T-helper 2 cell (primary cell): ENCODE results near the gene SLC4A1AP.
A peak's percentile ranks its signal among the peaks of the same experiment; 100 is the strongest.

ENCODE experiments used
- DNase-seq, 5 experiments: peaks; one replicate each; pipeline versions ENCODE4 v3.0.0 to v3.0.0-alpha.2; 2012 to 2022

Gene SLC4A1AP

DNA sequence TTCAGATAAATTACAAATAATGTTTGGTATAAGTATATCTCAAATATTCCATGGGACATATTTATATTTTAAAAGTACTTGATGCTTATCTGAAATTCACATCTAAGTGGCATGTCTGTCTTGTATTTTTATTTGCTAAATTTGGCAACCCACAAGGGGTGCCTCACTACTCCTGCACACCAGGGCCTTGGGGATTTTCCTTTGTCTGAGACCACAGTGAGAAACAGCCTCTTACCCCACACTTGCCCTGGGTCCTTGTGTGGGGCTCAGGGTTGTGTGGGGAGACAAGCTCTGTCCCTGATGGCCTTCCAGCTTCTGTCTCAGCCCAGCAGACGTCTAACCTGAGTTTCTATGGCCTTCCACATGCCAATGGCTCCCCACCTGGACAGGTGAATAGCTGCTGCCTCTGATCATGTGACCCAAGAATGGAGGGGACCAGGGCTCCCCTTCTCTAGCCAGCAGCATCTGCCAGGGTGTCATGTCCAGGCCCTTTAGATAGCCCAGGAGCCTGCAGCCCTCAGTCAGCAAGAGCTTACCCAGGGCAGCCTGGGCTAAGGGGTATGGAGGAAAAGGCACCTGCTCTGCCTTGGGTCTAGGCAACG, 58.3 kb downstream of the SLC4A1AP start:
- DNase-seq, result no peak

DNA sequence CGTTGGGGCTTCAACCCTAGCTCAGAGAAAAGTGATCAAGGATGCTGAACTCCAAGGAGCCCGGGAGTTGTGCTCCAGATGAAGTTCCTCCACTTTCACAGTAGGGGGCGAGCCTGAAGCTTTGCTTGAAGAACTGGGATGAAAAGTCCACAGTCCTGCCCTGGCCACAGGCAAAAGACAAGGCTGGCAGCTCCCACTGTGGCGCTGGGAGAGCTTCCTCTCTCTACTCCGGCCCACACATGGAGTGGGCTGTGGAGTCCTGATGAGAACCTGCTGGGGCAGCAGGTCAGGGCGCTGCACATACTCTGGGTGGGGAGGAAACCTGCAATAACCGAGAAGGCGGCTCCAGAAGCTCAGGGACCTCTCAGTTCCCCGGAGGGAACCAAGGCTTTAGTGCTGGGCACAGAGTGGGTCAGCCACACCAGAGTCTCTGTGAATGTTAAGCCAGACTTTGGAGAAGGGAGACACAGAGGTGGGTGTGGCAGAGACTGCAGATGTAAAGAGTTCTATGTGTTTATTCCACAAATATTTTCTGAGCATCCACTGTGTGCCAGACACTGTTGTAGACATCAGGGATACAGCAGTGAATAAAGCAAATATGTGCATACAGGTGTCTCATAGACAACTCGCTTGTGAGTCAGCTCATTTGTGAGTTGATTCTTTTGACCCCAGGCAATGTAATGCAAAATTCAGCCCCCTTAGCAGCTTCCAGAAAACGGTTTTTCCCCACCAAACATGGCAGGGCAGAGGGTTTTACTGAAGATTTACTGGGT, 59.9 kb downstream of the SLC4A1AP start:
- DNase-seq, result peak in 1 of 5 experiments; percentile 34

DNA sequence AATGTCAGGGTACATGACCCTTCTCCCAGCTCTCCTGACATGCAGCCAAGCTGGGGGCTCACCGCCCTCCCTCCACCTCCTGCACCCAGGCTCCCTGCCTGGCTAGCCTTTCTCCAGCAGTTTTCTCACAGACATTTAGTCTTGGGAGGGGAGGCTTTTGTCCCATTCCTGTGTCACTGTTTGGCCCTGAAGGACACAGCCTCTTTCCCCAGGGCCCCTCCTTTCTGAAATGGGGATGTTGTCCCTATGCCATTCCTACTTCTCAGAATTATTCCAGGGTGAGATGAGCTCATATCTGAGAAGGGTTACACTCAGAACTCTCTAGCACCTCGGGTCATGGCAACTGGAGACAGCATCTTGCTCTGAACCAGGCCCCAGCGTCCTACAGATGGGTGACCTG, 60.5 kb downstream of the SLC4A1AP start:
- DNase-seq, result no peak

DNA sequence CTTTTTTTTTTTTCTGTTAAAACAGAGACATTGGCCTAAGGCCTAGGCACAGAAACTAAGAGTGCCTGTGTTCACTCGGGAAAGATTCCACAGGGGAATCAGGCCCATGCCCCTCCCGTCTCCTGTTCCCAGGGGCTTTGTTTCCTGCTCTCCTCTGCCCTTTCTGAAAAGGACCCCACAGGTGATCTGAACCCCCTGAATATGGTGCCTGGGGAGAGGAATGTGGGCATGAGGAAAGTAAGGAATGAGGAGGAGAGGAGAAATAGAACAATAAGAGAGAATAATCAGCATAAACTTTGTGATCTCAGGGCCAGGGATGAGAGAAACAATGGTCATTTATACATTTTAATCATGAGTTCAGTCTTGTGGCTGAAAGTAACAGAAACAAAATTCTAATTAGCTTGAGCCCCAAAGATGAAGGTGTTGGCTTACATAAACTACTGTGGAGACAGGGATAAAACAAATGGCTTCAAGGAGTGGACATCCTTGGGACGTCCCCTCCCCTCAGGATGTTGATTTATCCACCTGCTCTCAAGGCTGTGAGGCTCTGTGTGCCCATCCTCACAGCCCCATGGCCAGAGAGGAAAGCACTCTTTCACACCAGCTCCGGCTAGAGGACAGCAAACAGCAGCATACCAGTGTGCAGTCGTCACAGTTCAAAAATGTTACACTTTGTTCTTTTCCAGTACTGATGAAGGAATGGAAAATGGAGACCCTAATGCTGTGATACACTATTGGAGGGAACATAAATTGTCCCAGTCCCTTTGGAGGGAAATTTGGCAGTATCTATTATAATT, 61.4 kb downstream of the SLC4A1AP start:
- DNase-seq, result no peak

DNA sequence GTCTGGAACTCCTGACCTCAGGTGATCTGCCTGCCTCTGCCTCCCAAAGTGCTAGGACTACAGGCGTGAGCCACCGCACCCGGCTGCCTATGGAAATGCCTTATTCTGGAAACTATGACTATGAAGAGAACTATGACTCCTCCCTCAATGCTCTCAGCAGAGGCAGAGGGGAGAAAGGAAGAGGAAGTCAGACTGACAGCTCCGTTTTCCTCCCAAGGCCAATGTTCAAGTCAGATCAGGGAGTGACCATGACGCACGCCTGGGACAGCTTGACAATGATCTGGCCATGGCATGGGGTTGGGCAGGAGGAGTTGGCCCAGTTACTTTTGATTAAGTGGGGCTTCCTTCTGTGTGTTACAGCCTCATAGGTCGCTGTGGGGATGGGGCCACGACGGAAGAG, 63.6 kb downstream of the SLC4A1AP start:
- no peak for DNase-seq

DNA sequence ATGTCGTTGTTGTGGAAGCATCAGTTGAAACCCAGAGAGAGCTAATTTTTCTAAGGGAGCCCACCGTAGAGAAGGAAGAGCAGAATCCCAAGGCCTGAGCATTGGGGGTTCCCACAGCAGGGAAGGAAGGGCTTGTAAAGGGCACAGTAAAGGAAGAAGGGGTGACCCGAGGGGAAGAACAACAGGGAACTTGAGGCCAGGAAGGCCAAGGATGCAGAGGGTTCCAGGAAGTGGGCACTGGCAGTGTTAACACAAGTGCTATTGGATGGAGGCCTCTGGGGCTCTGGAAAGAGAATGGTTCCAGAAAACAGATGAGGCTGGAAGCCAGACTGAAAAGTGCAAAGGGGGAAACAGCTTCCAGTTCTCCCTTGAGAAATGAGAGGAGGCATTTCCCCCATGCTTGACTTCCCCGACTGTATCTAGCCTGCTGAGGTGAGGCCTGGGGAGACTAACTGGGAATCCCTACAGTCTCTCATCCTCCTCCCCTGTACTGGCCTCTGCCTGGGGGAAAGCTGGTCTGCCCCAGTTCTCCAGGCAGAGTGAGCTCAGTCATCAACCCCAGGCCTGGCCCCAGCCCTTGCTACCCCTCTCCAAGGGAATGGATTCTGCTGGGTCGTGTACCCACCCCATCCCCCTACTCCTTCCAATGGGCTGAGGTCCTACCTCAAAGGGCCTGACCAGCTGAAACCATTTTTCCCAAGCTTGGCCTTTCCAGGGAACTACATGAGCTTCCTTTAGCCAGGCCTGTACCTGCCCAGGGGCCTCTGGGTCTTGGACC, 64.6 kb downstream of the SLC4A1AP start:
- DNase-seq, result no peak

DNA sequence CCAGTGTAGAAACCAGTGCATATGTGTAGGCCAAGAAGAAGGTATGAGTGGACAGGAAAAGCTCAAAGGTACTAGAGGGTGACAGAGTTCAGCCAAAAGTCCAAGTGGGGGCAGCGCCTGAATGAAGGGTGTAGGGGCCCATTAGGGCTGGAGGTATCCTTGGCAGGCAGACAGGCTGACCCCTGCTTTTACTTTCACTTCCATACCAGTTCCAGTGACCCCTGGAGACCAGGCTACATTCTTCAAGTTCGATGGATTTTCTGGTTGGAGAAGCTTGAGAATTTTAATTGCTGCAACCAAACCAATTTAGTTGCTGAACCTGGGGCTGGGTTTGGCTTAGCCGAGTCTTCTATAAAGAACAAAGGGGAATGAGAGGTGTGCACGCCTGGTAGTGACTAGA, 65.5 kb downstream of the SLC4A1AP start:
- no peak for DNase-seq

DNA sequence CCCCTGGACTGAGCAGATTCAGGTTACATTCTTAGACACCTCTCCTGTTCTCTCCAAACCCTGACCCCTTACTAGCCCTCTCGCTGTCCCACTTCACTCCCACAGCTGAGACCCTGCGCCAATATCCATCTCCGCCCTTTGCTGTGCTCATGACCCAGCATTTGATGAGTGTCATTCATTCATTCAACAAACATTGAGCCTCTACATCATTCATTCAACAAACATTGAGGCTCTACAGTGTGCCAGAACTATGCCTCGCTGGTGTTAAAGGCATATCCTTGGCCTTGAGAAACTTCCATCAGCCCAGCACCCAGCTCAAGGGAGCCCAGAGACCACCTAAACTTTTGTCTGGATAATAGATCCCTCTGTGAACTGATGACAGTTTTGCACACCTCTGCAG, 65.9 kb downstream of the SLC4A1AP start:
- DNase-seq, result no peak

DNA sequence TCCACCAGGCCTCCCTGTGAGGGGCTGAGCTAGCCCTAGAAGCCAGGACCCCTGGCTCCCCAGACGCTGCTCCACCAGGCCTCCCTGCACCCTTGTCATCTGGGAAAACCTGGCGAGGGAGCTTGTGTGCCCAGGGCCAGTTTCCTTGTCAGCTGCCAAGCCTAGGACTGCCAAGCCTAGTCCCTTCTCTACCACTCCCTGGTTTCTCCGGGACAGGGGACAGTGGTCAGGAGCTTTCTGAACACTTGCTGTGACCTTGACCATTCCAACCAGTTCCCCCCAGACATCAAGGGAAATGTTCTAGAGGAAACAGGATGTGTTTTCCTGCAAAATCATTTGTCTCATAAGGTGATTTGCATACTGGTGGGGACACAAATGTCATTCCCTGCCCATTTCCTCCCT, 66.6 kb downstream of the SLC4A1AP start:
- no peak for DNase-seq

DNA sequence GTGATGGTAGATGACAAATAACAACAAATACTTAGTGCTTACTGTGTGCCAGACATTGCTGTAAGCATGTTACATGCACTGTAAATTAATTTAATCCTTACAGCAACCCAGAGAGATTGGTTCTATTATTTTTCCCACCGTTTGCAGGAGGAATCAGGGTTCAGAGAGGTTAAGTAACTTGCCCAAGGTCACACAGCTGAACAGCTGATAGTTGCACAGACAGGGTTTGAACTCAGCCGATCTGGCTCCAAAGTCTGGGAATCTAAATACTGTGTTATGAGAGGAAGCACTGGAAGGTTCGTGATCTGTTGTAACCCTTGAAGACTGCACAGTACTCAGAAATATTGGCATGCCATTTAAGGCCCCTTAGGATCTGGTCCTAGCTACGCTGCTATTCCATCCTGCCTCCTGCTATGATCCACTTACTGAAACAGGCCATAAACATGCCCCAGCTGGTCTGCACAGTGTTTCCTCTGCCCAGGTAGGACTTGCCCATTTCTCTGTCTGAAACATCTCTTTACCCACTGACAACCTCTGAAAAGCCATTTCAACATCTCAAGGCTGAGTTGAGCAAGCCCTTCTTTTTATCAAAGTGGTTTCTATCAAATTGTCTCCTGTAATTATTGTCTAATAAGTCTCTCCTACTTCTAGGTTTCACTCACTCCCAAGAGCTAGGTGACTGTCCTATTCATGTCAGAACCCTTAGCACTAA, 67.4 kb downstream of the SLC4A1AP start:
- DNase-seq, result no peak

DNA sequence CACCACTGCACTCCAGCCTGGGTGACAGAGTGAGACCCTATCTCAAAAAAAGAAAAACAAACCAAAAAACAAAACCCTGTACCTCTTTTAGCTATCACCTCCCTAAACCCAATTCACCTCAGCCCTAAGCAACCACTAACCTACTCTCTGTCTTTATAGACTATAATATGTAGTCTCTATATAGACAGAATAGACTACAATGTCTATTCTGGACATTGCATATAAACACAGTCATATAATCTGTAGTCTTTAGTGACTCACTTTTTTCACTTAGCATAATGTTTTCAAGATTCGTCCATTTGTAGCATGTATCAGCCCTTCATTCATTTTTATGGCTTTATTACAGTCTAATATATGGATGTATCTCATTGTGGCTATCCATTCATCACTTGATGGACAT, 70.6 kb downstream of the SLC4A1AP start:
- no peak for DNase-seq

DNA sequence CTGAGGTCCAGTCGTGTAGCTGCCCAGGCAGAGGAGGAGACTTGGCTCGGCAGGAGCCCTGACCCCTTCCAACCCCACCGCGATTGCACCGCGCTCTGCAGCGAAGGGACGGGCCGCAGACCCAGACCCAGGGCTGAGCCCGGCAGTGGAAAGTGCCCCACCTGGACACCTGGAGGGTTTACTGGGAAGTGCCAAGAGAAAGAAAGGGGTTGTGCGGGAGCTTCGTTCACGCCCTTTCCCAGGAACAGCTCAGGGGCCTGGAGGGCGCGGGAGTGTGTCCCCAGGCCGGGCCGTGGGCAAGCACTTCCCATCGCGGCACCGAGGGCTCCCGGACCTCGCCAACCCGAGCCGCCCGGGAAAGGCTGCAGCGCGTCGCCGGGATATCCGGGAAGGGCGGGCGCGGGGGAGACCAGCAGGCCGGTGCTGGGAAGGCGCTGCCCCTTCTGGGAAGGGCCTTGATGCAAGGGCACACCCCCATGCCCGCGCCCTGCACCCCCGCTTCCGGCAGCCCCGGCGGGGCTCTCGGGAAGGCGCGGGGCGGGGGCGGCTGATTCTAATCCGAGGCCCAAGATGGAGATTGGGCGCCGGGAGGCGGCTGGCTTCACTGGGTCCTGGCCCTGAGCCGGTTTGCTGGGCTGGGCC, 71.7 kb downstream of the SLC4A1AP start:
- peak in 4 of 5 experiments; percentile 10 to 48 (median 37) for DNase-seq

DNA sequence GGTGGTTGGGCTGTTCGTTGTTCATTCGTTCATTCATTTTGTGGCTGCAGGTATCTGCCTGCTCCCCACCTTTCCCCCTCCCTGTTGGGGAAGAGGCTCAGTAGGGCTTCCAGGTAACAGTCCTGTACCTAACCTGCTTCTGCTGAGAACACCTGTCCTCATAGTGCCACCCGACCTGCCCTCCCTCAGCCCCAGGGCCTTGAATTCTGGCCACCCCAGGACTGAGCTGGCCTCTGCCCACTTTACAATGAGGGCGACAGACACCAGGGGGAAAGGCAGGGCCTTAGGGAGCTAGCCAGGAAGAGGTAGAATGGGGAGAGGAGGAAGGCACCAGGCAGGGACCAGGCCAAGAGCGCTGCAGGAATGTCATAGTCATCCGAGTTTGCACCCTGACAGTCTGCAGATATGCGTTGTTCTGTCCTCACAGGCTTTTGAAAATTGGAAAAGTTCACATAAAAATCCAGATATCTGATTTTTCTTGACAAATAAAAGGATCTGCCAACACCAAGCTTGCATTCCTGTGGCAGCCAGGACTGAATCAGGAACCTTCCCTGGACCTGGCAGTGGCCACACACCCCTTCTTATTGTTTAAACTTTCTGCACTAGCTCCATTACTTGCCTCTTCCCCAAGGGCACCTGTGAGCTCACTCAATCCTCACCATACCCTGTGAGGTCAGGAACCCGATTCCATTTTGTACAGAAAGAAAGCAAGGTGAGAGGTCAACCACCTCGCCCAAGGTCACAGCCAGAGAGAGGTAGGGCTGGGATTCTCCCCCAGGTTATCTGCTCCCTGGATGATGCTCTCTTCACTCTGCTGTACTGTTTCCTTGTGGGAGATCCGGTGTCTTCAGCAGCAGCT, 72.6 kb downstream of the SLC4A1AP start:
- no peak for DNase-seq

DNA sequence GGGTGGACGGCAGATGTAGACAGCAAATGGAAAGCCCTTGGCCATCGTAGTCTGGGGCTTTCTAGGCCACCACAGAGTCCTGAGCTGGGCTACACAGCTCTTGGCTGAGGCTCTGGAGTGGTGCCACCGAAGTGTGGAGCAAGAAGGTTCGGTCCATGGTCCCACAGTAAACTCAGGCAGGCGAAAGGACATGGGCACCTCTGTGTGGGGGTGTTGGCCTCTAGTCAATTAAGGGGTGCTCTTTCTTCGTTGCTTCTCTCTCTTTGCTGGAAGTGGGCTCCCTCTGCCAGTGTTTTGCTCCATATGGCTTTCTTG, 73.2 kb downstream of the SLC4A1AP start:
- no peak for DNase-seq

DNA sequence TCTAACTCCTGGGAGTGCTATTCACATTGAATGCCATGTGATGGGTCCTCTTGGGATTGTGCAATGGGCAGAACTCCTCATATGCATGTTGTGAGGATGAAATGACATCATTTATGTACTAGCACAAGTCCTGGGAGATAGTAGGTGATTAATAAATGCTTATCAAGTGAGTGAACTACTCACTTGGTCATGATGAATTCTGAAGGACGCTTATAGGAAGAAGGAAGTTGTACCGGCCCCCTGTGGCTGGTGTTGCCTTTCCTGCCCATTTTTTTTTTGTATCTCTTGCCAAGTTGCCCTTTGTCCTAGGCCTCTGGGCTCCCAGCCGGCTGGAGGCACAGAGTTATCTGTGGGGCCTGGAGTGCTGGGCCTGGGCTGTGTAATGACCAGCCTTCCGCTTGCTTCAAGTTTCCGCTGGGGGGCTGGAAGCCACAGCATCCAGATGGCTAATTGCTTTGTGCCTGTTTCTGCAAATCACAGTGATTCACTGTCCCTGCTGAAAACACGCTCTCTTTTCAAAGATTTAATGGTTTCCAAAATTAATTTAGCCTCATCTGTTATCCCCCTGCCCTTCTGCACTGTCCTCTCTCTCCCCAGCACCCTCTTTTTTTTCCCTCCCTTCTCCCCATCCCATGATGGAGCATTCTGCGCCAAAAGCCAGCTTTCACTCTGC, 74.1 kb downstream of the SLC4A1AP start:
- DNase-seq, result no peak

DNA sequence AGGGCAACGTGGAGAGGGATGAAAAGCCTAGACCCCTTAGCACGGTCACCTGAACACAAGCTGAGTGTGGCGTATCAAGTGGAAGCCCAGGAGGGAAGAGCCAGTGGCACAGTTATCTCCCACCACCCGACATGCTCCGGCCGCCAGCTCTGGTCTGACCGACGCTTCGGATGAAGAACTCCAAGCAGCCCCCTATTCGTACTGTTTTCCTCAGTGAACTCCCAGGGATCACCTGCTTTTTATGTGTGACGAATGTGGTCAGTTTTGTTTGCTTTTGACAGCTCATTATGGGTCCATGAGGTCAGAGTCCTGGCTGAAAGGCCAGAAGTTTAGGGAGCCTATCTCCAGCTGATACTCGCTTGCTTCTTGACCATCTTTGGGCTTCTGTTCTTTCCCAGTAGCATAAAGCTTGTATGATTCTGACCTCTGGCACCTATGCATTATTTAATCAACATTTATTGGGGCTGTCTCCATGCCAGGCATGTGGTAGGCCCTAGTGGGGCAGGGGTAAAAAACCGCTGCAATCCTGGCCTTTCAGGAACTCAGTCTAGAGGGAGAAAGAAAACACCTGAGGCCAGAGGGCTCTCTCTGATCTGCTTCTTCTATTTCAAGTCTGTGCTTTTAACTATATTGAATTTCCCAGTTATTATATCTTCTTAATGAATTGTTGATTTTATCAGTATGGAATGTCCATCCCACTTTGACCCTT, 74.8 kb downstream of the SLC4A1AP start:
- DNase-seq, result no peak

DNA sequence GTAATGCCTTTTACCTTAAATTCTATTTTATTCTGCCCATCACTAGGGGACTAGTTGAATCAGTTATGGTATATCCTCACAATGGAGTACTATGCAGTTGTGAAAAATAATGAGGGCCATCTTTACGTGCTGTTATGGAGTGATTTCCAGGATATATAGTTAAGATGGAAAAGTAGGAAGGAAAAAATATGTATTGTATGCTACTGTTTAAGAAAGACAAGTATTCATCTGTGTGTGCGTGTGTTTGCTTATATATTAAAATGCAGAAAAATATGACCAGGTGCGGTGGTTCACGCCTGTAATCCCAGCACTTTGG, 75.3 kb downstream of the SLC4A1AP start:
- DNase-seq, result no peak

DNA sequence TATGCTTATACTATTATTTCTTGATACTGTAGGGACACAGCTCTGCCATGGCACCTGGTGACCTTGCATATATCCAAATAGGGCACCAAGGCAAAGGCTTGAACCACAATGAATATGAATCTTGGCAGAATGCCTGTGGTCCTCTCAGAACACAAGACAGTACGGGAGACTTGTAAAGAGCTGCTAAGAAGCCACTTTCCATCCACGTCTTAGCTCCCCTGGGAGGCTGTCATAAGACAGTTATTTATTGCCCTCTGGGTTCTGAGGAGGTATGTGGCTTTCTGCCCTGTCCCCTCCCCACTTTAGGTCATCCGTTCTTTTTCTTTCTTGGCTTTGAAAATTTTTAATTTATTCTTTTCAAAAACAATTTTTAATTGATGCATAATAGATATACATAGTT, 78.0 kb downstream of the SLC4A1AP start:
- DNase-seq, result no peak

DNA sequence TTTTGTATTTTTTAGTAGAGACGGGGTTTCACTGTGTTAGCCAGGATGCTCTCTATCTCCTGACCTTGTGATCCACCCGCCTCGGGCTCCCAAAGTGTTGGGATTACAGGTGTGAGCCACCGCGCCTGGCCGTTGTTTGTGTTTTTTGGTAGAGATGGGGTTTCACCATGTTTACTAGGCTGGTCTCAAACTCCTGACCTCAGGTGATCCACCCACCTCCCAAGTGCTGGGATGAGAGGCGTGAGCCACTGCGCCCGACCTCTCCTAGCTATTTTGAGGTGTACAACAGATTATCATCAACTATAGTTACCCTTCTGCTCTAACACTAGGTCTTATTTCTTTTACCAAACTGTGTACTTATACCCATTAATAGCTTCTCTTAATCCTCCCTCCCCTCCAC, 78.9 kb downstream of the SLC4A1AP start:
- no peak for DNase-seq
